Measurements from ENCODE around the gene SETD3. TPM values are rescaled to one million over a fixed set of nuclear protein-coding genes. Genes with fewer than 3 reads are reported as not detected.

Gene SETD3
- total RNA-seq, 2 donors from 2014 or later = 84.2 to 114 TPM

DNA sequence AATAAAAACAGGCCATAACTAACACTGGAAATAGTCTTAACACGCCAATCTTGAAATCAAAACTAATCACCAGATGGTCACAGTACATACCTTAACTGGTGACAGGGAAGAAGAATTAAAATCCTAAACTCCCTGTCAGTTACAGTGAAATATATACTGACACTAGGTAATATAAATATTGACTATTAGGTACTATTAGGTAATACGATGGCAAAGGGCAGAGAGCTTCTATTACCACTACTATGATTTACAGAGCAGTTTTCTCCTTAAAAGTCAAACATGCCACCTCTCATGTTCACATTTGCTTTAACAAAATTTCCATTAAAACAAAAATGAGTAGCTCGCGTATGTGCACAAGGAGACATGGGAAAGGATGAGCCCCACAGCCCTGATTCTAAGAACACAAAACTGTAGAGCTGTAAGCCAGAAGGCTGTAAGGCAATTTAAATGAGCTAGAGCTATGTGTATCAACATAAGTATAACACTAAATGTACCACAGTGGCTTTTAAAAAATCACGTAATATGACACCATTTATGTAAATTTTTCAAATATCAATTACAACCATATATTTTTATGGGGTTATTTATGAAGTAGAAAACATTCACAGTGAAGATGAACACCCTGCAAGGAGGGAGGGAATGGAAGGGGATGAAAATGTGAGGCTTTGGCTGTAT lies 19.1 kb downstream of the SETD3 start:
- Histone ChIP-seq H3K36me3 (peaks cover 64% of the 10 kb centered on the region), H3K9me3 (no peaks in the 10 kb centered on the region)
- TF ChIP-seq, protein P1, sequence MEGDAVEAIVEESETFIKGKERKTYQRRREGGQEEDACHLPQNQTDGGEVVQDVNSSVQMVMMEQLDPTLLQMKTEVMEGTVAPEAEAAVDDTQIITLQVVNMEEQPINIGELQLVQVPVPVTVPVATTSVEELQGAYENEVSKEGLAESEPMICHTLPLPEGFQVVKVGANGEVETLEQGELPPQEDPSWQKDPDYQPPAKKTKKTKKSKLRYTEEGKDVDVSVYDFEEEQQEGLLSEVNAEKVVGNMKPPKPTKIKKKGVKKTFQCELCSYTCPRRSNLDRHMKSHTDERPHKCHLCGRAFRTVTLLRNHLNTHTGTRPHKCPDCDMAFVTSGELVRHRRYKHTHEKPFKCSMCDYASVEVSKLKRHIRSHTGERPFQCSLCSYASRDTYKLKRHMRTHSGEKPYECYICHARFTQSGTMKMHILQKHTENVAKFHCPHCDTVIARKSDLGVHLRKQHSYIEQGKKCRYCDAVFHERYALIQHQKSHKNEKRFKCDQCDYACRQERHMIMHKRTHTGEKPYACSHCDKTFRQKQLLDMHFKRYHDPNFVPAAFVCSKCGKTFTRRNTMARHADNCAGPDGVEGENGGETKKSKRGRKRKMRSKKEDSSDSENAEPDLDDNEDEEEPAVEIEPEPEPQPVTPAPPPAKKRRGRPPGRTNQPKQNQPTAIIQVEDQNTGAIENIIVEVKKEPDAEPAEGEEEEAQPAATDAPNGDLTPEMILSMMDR (IDR thresholded peaks at IDR 0.05) = no peak

DNA sequence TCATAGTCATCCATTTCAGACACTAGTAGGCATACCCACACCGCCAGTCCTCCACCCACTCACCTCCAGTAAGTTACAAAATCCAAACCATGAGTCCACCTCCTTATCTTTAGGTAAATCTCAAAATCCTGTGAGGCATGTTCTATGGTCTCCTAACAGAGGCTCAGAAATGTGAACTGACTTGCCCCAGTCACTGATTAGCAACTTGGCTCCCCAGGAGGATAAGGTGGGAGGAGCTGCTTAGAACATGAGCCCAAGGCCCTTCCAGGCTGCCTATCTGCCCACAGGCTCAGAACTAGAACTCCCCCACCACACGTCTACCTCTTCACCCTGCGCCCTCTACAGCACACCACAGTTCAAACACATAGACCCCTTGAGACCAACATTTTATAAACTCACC lies 19.9 kb downstream of the SETD3 start:
- no peak overlapping the region for H3K4me3 ChIP-seq
- no peaks in the 10 kb centered on the region for H3K4me1 ChIP-seq
- peaks cover 66% of the 10 kb centered on the region for H3K36me3 ChIP-seq
- no peak for DNase-seq (ENCODE audit: low spot score)
- no peaks in the 10 kb centered on the region for H3K27me3 ChIP-seq
- TF ChIP-seq, protein P1 (IDR thresholded peaks at IDR 0.05) = no peak
- no peak overlapping the region for H3K27ac ChIP-seq
- H3K9me3 ChIP-seq = no peaks in the 10 kb centered on the region

More for the DNA sequence above, 19.1 kb downstream of the SETD3 start:
- DNase-seq (ENCODE audit: low spot score) = no peak
- H3K27me3 ChIP-seq = no peaks in the 10 kb centered on the region
- no peak overlapping the region for H3K4me3 ChIP-seq
- no peak overlapping the region for H3K27ac ChIP-seq
- H3K4me1 ChIP-seq = no peaks in the 10 kb centered on the region

DNA sequence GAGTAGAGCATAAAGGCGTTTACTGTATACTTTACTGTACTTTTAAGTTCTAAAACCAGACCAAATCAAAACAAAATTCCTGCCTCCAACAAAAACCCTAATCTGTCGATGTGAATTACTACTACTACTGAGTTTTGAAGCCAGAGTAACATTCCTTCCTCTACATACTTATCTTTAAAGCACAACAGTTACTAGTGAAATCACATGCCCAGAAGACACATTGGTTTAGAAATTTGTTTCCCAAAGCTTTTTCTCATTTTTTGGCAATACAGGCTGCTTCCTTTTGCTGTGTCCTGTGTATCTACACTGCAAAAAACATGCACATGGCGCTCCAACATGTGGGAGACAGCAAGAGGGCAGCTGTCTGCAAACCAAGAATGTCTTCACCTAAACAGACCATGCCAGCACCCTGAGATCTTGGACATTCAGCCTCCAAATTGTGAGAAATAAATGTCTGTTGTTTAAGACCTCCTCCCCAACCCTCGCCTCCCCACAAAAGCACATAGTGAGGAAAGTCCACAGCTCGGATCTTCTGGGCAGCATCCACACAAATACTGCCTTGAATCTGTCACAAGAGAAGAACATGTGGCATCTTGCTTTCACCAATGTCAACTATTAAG lies 21.1 kb downstream of the SETD3 start:
- Histone ChIP-seq H3K4me3 (no peak overlapping the region), H3K27me3 (no peaks in the 10 kb centered on the region), H3K27ac (no peak overlapping the region), H3K4me1 (no peaks in the 10 kb centered on the region), H3K36me3 (peaks cover 64% of the 10 kb centered on the region), H3K9me3 (no peaks in the 10 kb centered on the region)
- TF ChIP-seq, protein P1 (IDR thresholded peaks at IDR 0.05) = no peak
- no peak for DNase-seq (ENCODE audit: low spot score)

DNA sequence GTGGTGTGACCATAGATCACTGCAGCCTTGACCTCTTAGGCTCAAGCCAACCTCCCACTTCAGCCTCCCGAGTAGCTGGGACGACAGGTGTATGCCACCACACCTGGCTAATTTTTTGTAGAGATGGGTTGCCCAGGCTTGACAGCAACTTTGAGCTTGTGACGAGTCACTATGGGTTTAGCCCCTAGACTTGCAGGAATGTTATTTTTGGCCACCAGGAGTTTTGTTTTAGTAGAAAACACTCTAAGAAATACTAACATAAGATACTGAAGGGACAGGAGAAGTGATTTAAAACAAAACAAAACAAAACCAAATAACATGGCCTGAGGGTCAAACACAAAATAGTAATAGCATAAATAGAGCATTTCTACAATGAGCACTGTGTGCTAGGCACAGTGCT lies 26.4 kb downstream of the SETD3 start:
- TF ChIP-seq, protein P1 (IDR thresholded peaks at IDR 0.05) = no peak
- no peak overlapping the region for H3K27ac ChIP-seq
- H3K4me1 ChIP-seq = no peaks in the 10 kb centered on the region
- H3K36me3 ChIP-seq = peaks cover 45% of the 10 kb centered on the region
- DNase-seq (ENCODE audit: low spot score) = no peak
- H3K9me3 ChIP-seq = no peaks in the 10 kb centered on the region
- H3K4me3 ChIP-seq = no peak overlapping the region
- no peaks in the 10 kb centered on the region for H3K27me3 ChIP-seq

DNA sequence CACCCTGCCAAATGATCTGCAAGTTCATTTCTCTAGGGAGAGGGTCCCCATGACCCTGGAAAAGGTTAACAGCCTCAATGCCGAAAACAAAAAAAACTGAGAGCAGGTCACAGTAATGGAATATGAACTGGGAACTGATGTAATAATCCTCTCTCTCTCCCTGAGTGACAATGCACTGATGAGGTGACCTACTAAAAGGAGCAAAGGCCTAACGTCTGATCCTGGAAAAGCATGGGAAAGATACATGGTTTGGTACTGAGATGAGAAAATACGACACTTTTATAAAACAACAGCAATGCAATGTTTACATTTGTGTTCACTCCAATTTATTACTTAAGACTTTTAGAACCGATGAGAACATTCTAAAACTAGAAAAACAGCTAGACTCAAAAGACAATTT lies 27.7 kb downstream of the SETD3 start:
- DNase-seq (ENCODE audit: low spot score) = no peak
- Histone ChIP-seq H3K9me3 (no peaks in the 10 kb centered on the region), H3K27me3 (no peaks in the 10 kb centered on the region), H3K36me3 (peaks cover 46% of the 10 kb centered on the region), H3K4me3 (no peak overlapping the region), H3K4me1 (no peaks in the 10 kb centered on the region), H3K27ac (no peak overlapping the region)
- TF ChIP-seq, protein P1 (IDR thresholded peaks at IDR 0.05) = no peak
